Uterus (tissue), 4 donors: Measurements from ENCODE around the gene CTIF. TPM values are rescaled to one million over a fixed set of nuclear protein-coding genes. Genes with fewer than 3 reads are reported as not detected.

Experiments used
- DNase-seq, 2 donors: peaks; one replicate each; pipeline ENCODE4 v3.0.0-alpha.2; 2019 to 2020
- H3K27ac ChIP-seq, 2 donors: fragments of 200-600 bp; sonication (generic); 1 replicate in 1 of 2; 2 replicates in 1 of 2; pipeline ENCODE4 v1.5.1; 2016 to 2018
- H3K27me3 ChIP-seq, 2 donors: fragments of 200-600 bp; sonication (generic); one replicate each; pipeline ENCODE4 v1.5.1; 2018 to 2019; ENCODE audit warnings: control low read depth in 1 of 2
- H3K36me3 ChIP-seq, 2 donors: fragments of 200-600 bp; sonication (generic); one replicate each; pipeline ENCODE4 v1.5.1; 2019; ENCODE audit warnings: control low read depth in 1 of 2
- H3K4me1 ChIP-seq, 2 donors: fragments of 200-600 bp; sonication (generic); one replicate each; pipeline ENCODE4 v1.5.1; 2018 to 2019; ENCODE audit warnings: control low read depth in 1 of 2
- H3K4me3 ChIP-seq, 2 donors: fragments of 200-600 bp; sonication (generic); 1 replicate in 1 of 2; 2 replicates in 1 of 2; pipeline ENCODE4 v1.5.1; 2018 to 2019; ENCODE audit warnings: mild to moderate bottlenecking in 1 of 2
- H3K9me3 ChIP-seq, 2 donors: fragments of 200-600 bp; sonication (generic); one replicate each; pipeline ENCODE4 v1.5.1; 2019; ENCODE audit warnings: control low read depth in 1 of 2
- CTCF ChIP-seq, 4 experiments: fragments of 200-600 bp in 2 of 4; fragments of 450-650 bp in 2 of 4; sonication (generic) in 2 of 4; IDR thresholded peaks; one replicate each; pipeline ENCODE4 v1.5.1; 2016 to 2019; ENCODE audit warnings: antibody characterized with exemption in 4 of 4, mild to moderate bottlenecking in 2 of 4, moderate library complexity in 1 of 4
- POLR2A ChIP-seq, 2 donors: fragments of 450-650 bp; IDR thresholded peaks; one replicate each; pipeline ENCODE4 v1.6.1; 2016; ENCODE audit warnings: antibody characterized with exemption in 2 of 2, mild to moderate bottlenecking in 1 of 2, moderate library complexity in 1 of 2
- intact Hi-C: fragments of 100-400 bp; cut with DNase I; formaldehyde crosslinking; loops from one replicate; pipeline ENCODE4 v1.15.1; 2023; ENCODE audit warnings: low total_unique reads
- total RNA-seq, 4 donors: library from RNA; depleted of rRNA in 3 of 4; stranded (reverse); fragments of >200 nt in 3 of 4; gene quantifications; one replicate each; pipeline versions ENCODE4 v1.1.0 to v1.2.4, GENCODE V29; 2014 to 2023
- donor health status: DM: yes; HTN: yes; CAD: no.

The CTIF gene
- total RNA-seq, 4 donors from 2014 or later, result 11.3 to 94.3 (median 48.0) TPM

DNA sequence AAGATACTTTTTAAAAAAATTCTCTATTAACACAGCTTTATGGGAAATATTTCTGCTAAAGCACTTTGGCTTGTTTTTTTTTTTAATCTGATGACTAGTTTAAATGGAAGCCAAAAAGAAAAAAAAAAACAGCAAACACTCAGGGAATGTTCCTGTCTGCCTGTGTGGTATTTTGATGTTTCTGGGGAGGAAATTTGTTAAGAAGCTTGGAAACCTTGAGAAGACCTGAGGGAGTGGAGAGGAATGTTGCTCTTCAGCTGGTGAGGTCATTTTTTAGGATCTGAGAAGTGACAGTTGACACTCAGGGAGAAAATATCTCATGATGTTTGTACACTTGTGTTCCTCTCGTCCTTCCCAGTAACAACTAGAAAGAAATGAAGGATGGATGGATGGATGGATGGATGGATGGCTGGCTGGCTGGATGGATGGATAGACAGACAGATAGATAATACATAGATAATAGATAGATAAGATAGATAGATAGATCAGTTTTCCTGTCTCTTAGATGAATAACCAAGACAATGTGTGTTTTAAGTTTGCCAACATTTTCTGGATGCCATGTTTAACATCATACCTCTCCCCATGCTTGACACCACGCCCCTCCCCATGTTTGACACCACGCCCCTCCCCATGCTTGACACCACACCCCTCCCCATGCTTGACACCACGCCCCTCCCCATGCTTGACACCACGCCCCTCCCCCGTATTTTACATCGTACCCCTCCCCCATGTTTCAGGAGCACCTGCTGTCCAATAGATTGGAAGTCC lies 84.8 kb downstream of the CTIF start:
- peak overlapping the region; percentile 64 to 65 for H3K27ac ChIP-seq

DNA sequence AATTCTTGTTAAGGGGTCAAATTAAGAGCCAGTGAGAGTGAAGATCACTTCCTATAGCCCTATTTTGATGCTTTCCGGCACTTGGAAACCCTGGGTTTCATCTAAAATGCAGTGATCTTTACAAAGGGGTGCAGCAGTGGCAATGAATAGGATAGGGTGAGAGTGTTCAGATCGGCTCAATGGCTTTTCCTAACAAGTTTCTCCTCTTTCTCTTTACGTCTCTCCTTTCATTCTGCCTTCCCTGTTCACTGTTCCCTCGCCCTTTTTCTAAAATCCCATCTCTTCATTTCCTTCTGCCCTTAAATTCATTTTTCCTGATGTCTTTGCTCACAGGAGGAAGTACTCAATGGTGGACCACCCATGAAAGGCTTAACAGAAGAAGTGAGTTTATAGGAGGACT lies 86.0 kb downstream of the CTIF start:
- no peak overlapping the region for H3K4me3 ChIP-seq
- DNase-seq, result no peak
- intact Hi-C loops, result loop anchor here (10.0 kb wide), 1 partner anchor 60 kb away; no protein-coding TSS in a partner anchor
- H3K27ac ChIP-seq, result no peak overlapping the region
- no peaks in the 10 kb centered on the region for H3K27me3 ChIP-seq
- H3K9me3 ChIP-seq, result no peaks in the 10 kb centered on the region
- H3K4me1 ChIP-seq, result no peaks in the 10 kb centered on the region
- H3K36me3 ChIP-seq, result no peaks in the 10 kb centered on the region
- no peak for TF ChIP-seq POLR2A (IDR thresholded peaks at IDR 0.05)
- TF ChIP-seq CTCF (IDR thresholded peaks at IDR 0.05), result no peak

More for the DNA sequence above, 84.8 kb downstream of the CTIF start:
- Histone ChIP-seq H3K27me3 (no peaks in the 10 kb centered on the region), H3K36me3 (no peaks in the 10 kb centered on the region), H3K4me1 (no peaks in the 10 kb centered on the region), H3K4me3 (no peak overlapping the region), H3K9me3 (no peaks in the 10 kb centered on the region)
- intact Hi-C loops, result loop anchor here (10.0 kb wide), 1 partner anchor 61 kb away; no protein-coding TSS in a partner anchor
- DNase-seq, result no peak
- no peak for TF ChIP-seq CTCF (IDR thresholded peaks at IDR 0.05)
- no peak for TF ChIP-seq POLR2A (IDR thresholded peaks at IDR 0.05)

- TF ChIP-seq CTCF (IDR thresholded peaks at IDR 0.05) (no peak), POLR2A (IDR thresholded peaks at IDR 0.05) (no peak)
- Histone ChIP-seq H3K9me3 (no peaks in the 10 kb centered on the region), H3K4me1 (no peaks in the 10 kb centered on the region), H3K27ac (no peak overlapping the region), H3K36me3 (no peaks in the 10 kb centered on the region), H3K4me3 (no peak overlapping the region), H3K27me3 (no peaks in the 10 kb centered on the region)
- intact Hi-C loops, result loop anchor here (10.0 kb wide), 1 partner anchor 58 kb away; no protein-coding TSS in a partner anchor
- DNase-seq, result no peak
Observed at GRCh38 chr18:48627216-48627615, 88.4 kb downstream of the CTIF start.

DNA sequence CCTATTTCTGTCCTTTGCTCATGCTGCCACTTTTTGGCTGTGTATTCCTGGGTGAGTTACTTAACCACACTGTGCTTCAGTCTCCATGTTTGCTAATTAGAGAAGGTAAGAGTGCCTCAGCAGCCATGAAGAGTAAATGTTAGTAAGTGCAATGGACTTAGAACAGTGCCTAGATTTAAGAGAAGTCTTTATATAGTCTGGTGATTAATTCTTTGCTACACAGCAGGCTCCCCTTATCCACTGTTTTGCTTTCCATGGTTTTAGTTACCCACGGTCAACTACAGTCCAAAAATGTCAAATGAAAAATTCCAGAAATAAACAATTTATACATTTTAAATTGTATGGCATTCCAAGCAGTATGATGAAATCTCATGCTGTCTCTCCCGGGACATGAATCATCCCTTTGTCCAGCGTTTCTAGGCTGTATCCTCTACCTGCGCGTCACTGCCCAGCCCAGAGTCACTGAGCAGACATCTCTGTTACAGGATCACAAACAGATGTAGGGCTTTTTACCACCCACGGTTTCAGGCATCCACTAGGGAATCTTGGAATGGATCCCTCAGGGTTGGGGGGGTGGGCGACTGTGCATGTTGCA lies 91.0 kb downstream of the CTIF start:
- no peak for TF ChIP-seq POLR2A (IDR thresholded peaks at IDR 0.05)
- TF ChIP-seq CTCF (IDR thresholded peaks at IDR 0.05), result no peak
- Histone ChIP-seq H3K4me3 (no peak overlapping the region), H3K9me3 (no peaks in the 10 kb centered on the region), H3K27ac (no peak overlapping the region), H3K4me1 (no peaks in the 10 kb centered on the region), H3K27me3 (no peaks in the 10 kb centered on the region), H3K36me3 (no peaks in the 10 kb centered on the region)
- intact Hi-C loops, result loop anchor here (10.0 kb wide), 1 partner anchor 55 kb away; no protein-coding TSS in a partner anchor
- no peak for DNase-seq

- DNase-seq, result no peak
- no peak overlapping the region for H3K27ac ChIP-seq
- intact Hi-C loops, result no loop called here
Observed at GRCh38 chr18:48631851-48632250, 93.0 kb downstream of the CTIF start.

More at GRCh38 chr18:48631851-48632250, 93.0 kb downstream of the CTIF start:
- Histone ChIP-seq H3K4me3 (no peak overlapping the region), H3K9me3 (no peaks in the 10 kb centered on the region), H3K36me3 (no peaks in the 10 kb centered on the region), H3K27me3 (no peaks in the 10 kb centered on the region), H3K4me1 (no peaks in the 10 kb centered on the region)
- TF ChIP-seq POLR2A (IDR thresholded peaks at IDR 0.05) (no peak), CTCF (IDR thresholded peaks at IDR 0.05) (no peak)
